Measurements from ENCODE around the gene MAP9.

GRCh38 chr4:155392481-155393184, 15.9 kb upstream of the MAP9 start:
- TF ChIP-seq, protein P1, sequence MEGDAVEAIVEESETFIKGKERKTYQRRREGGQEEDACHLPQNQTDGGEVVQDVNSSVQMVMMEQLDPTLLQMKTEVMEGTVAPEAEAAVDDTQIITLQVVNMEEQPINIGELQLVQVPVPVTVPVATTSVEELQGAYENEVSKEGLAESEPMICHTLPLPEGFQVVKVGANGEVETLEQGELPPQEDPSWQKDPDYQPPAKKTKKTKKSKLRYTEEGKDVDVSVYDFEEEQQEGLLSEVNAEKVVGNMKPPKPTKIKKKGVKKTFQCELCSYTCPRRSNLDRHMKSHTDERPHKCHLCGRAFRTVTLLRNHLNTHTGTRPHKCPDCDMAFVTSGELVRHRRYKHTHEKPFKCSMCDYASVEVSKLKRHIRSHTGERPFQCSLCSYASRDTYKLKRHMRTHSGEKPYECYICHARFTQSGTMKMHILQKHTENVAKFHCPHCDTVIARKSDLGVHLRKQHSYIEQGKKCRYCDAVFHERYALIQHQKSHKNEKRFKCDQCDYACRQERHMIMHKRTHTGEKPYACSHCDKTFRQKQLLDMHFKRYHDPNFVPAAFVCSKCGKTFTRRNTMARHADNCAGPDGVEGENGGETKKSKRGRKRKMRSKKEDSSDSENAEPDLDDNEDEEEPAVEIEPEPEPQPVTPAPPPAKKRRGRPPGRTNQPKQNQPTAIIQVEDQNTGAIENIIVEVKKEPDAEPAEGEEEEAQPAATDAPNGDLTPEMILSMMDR (IDR thresholded peaks at IDR 0.05) = no peak
- TF ChIP-seq EZH2 (IDR thresholded peaks at IDR 0.05; ENCODE audit: borderline replicate concordance, insufficient read depth, low read depth, low read length, poor library complexity, severe bottlenecking) = no peak

Measured in B cell (primary cell).